ENCODE measurements around the gene LIMS2.

LIMS2 gene

GRCh38 chr2:127644066-127645025 lies 31.0 kb downstream of the LIMS2 start:
- DNase-seq = no peak

- no peak for DNase-seq
Observed at GRCh38 chr2:127643439-127644065, 31.8 kb downstream of the LIMS2 start.

GRCh38 chr2:127642706-127643438 lies 32.5 kb downstream of the LIMS2 start:
- DNase-seq = no peak

- no peak for DNase-seq
Observed at GRCh38 chr2:127641846-127642507, 33.4 kb downstream of the LIMS2 start.

- no peak for DNase-seq
Observed at GRCh38 chr2:127641133-127641532, 34.2 kb downstream of the LIMS2 start.

- no peak for DNase-seq
Observed at GRCh38 chr2:127640082-127641072, 35.0 kb downstream of the LIMS2 start.

- DNase-seq = no peak
Observed at GRCh38 chr2:127639111-127639474, 36.2 kb downstream of the LIMS2 start.

GRCh38 chr2:127638361-127639110 lies 36.8 kb downstream of the LIMS2 start:
- DNase-seq = no peak

GRCh38 chr2:127637725-127638252 lies 37.5 kb downstream of the LIMS2 start:
- DNase-seq = peak; percentile 87

GRCh38 chr2:127637236-127637630 lies 38.1 kb downstream of the LIMS2 start:
- no peak for DNase-seq

GRCh38 chr2:127636248-127637235 lies 38.8 kb downstream of the LIMS2 start:
- DNase-seq = no peak

- DNase-seq = no peak
Observed at GRCh38 chr2:127635380-127636237, 39.7 kb downstream of the LIMS2 start.

- DNase-seq = no peak
Observed at GRCh38 chr2:127634626-127635379, 40.5 kb downstream of the LIMS2 start.

GRCh38 chr2:127634066-127634617 lies 41.2 kb downstream of the LIMS2 start:
- no peak for DNase-seq

- DNase-seq = no peak
Observed at GRCh38 chr2:127633556-127634065, 41.7 kb downstream of the LIMS2 start.

GRCh38 chr2:127632592-127633489 lies 42.5 kb downstream of the LIMS2 start:
- no peak for DNase-seq
